KMS-11 (cell line): ENCODE measurements around the gene MFSD12.

Source experiments
- H2AFZ ChIP-seq: fragments of 200-600 bp; sonication (generic); 2 replicates; pipeline ENCODE4 v1.6.1; 2016; ENCODE audit warnings: antibody characterized with exemption, mixed run types, low read depth
- H3K27ac ChIP-seq: fragments of 200-600 bp; sonication (generic); 2 replicates; pipeline ENCODE4 v1.6.1; 2016; ENCODE audit warnings: mild to moderate bottlenecking, mixed run types
- H3K27me3 ChIP-seq: fragments of 200-600 bp; sonication (generic); 2 replicates; pipeline ENCODE4 v1.6.1; 2017; ENCODE audit warnings: mild to moderate bottlenecking, low read depth, mixed run types, moderate library complexity; ENCODE audit not compliant: insufficient read depth
- H3K36me3 ChIP-seq: fragments of 200-600 bp; sonication (generic); 2 replicates; pipeline ENCODE4 v1.6.1; 2017; ENCODE audit warnings: mild to moderate bottlenecking, mixed run types; ENCODE audit not compliant: insufficient read depth
- H3K4me1 ChIP-seq: fragments of 200-600 bp; sonication (generic); 2 replicates; pipeline ENCODE4 v1.6.1; 2016; ENCODE audit warnings: mild to moderate bottlenecking, low read depth, mixed run types; ENCODE audit not compliant: poor library complexity, severe bottlenecking
- H3K4me2 ChIP-seq: fragments of 200-600 bp; sonication (generic); 2 replicates; pipeline ENCODE4 v1.7.0; 2016; ENCODE audit warnings: mild to moderate bottlenecking, mixed run types
- H3K4me3 ChIP-seq: fragments of 200-600 bp; sonication (generic); IDR thresholded peaks from 2 replicates; pipeline ENCODE4 v1.6.1; 2017; ENCODE audit warnings: low read depth, low read length, mixed read lengths; ENCODE audit not compliant: insufficient read depth
- H3K79me2 ChIP-seq: fragments of 200-600 bp; sonication (generic); 2 replicates; pipeline ENCODE4 v1.6.1; 2016; ENCODE audit warnings: low read depth, mixed run types; ENCODE audit not compliant: insufficient read depth
- H3K9ac ChIP-seq: fragments of 200-600 bp; sonication (generic); 2 replicates; pipeline ENCODE4 v1.6.1; 2016; ENCODE audit warnings: mild to moderate bottlenecking, mixed run types
- H4K20me1 ChIP-seq: fragments of 200-600 bp; sonication (generic); 2 replicates; pipeline ENCODE4 v1.6.1; 2016; ENCODE audit warnings: mild to moderate bottlenecking, mixed run types; ENCODE audit not compliant: insufficient read depth
- TF ChIP-seq, protein P1 (sequence below): fragments of 200-600 bp; sonication (generic); conservative IDR thresholded peaks from 2 replicates; pipeline ENCODE4 v1.6.1; 2017; ENCODE audit warnings: low read depth, mild to moderate bottlenecking, antibody characterized with exemption, low read length, moderate library complexity, mixed read lengths

MFSD12 gene

DNA sequence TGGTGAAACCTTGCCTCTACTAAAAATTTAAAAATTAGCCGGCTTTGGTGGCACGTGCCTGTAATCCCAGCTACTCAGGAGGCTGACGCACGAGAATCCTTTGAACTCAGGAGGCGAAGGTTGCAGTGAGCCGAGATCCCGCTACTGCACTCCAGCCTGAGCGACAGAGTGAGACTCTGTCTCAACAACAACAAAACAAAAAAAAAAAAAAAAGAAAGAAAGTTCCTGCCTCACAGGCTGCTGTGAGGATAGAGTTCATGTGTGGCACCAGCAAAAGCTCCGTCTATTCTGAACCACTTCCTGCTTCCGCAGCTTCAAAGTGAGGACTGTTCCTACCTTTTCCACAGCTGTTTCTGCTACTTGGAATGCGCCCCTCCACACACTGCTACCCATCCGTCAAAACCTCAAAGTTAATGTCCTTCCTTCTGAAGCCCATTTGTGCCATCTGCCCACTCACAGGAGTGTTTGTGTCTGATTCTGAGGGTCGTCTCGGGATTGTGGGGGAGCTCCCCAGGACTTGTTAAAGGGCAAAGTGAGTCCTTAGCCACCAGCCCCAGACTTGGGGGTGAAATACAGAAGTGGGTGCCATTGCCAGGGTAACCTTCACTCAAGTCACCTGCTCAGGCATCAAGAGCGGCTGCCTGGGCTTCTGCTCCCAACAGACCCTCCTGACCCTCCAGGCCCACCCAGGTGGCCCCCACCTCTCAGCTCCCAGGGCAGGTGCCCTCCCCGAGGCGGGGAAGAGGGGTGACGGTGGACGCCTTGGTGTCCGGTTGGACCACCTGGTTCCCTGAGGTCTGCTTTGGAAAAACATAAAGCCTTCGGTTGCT is 2.9 kb downstream of the MFSD12 start:
- peaks cover 22% of the 10 kb centered on the region for H3K79me2 ChIP-seq

DNA sequence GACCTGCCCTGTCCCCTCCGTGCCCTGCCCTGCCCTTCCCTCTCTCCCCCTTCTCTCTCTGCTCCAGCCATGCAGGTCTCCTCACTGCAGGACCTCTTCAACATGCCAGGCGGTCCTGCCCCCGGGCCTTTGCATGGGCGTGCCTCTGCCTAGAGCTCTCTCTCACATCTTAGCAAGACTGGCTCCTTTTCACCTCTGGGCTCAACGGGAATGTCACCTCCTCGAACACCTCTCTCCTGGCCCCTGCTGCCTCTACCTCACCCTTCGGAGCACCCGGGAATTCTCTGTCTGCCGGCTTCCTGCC is 5.6 kb downstream of the MFSD12 start:
- H3K4me3 ChIP-seq, result no peak overlapping the region
- peaks cover 21% of the 10 kb centered on the region for H3K79me2 ChIP-seq
- no peak overlapping the region for H3K9ac ChIP-seq
- H2AFZ ChIP-seq, result no peak overlapping the region
- no peaks in the 10 kb centered on the region for H3K36me3 ChIP-seq
- no peak overlapping the region for H3K4me2 ChIP-seq
- no peak overlapping the region for H3K27ac ChIP-seq
- no peaks in the 10 kb centered on the region for H4K20me1 ChIP-seq
- TF ChIP-seq, protein P1, sequence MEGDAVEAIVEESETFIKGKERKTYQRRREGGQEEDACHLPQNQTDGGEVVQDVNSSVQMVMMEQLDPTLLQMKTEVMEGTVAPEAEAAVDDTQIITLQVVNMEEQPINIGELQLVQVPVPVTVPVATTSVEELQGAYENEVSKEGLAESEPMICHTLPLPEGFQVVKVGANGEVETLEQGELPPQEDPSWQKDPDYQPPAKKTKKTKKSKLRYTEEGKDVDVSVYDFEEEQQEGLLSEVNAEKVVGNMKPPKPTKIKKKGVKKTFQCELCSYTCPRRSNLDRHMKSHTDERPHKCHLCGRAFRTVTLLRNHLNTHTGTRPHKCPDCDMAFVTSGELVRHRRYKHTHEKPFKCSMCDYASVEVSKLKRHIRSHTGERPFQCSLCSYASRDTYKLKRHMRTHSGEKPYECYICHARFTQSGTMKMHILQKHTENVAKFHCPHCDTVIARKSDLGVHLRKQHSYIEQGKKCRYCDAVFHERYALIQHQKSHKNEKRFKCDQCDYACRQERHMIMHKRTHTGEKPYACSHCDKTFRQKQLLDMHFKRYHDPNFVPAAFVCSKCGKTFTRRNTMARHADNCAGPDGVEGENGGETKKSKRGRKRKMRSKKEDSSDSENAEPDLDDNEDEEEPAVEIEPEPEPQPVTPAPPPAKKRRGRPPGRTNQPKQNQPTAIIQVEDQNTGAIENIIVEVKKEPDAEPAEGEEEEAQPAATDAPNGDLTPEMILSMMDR, result no peak
- H3K4me1 ChIP-seq, result peaks cover 3% of the 10 kb centered on the region
- no peaks in the 10 kb centered on the region for H3K27me3 ChIP-seq

More for the DNA sequence above, 2.9 kb downstream of the MFSD12 start:
- H3K4me1 ChIP-seq, result peaks cover 7% of the 10 kb centered on the region
- no peaks in the 10 kb centered on the region for H3K36me3 ChIP-seq
- H3K9ac ChIP-seq, result no peak overlapping the region
- no peak overlapping the region for H2AFZ ChIP-seq
- no peaks in the 10 kb centered on the region for H4K20me1 ChIP-seq
- H3K4me2 ChIP-seq, result no peak overlapping the region
- TF ChIP-seq, protein P1, result no peak
- H3K4me3 ChIP-seq, result no peak overlapping the region
- no peak overlapping the region for H3K27ac ChIP-seq
- no peaks in the 10 kb centered on the region for H3K27me3 ChIP-seq

DNA sequence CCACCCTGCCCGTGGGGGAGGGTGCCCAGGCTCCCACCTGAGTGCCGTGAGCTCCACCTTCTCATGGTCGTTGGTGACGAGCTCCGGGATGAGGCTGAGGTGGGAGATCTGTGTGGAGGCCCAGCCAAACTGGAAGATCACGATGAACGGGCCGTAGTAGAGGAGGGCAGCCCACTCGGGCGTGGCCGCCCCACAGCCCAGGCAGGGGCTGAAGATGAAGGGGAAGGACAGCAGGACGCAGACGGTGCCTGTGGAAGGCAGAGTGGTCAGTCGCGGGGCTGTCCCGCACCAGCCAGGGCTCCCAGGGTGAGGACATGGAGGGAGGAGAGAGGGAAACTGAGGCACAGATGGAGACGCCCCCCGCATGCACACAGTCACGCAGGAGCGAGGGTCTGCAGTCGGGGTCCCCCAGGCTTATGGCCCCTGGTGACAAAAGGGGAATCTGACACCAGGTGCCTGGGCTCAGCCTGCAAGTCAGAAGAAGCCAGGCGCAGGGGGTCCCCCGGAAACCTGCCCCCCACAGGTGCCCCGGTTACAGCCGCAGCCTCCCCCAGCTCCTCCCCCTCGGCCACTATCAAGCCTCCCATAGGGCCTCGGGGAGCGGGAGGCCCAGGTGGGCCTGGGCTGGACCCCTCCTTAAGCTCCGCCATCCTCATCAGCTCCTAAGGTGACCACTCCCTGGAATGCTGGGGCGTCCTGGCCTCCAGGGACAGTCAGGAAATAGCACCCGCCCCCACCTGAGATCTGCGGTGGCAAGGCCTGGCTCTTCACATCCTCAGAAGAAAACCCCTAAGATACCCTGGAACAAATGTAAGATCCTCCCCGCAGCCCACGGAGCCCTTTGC is 6.2 kb downstream of the MFSD12 start:
- no peaks in the 10 kb centered on the region for H4K20me1 ChIP-seq
- peaks cover 15% of the 10 kb centered on the region for H3K79me2 ChIP-seq
- H3K4me3 ChIP-seq, result no peak overlapping the region
- H3K36me3 ChIP-seq, result no peaks in the 10 kb centered on the region
- peaks cover 3% of the 10 kb centered on the region for H3K4me1 ChIP-seq
- no peak overlapping the region for H3K27ac ChIP-seq
- TF ChIP-seq, protein P1, result no peak
- H3K4me2 ChIP-seq, result no peak overlapping the region
- no peaks in the 10 kb centered on the region for H3K27me3 ChIP-seq
- no peak overlapping the region for H2AFZ ChIP-seq
- no peak overlapping the region for H3K9ac ChIP-seq

DNA sequence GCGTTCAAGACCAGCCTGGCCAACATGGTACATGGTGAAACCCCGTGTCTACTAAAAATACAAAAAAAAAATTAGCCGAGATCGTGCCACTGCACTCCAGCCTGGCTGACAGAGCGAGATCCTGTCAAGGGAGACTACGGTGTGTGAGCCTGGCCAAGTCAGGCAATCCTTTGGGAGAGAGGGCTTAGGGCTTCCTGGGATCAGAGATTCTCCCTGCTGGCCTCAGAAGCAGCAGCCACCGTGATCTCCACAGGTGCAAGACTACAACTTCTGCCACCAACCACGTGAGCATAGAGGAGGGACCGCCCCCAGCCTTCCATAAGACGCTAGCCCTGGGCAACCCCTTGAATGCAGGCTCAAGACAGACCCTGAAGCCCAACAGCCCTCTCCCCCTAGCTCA is 7.6 kb downstream of the MFSD12 start:
- Histone ChIP-seq H3K27me3 (no peaks in the 10 kb centered on the region), H3K36me3 (no peaks in the 10 kb centered on the region), H3K9ac (no peak overlapping the region), H4K20me1 (no peaks in the 10 kb centered on the region), H3K27ac (no peak overlapping the region), H2AFZ (no peak overlapping the region), H3K79me2 (peaks cover 2% of the 10 kb centered on the region; the same call in 1 of the 2 replicates), H3K4me3 (no peak overlapping the region), H3K4me2 (no peak overlapping the region), H3K4me1 (peaks cover 3% of the 10 kb centered on the region)
- TF ChIP-seq, protein P1, result no peak
